Fibroblast of lung (primary cell): ENCODE results near the gene LARP4B.

Source experiments
- EZH2 ChIP-seq: IDR thresholded peaks from 2 replicates; pipeline ENCODE4 v1.5.1; 2012; ENCODE audit warnings: low read length, control low read depth, mild to moderate bottlenecking; ENCODE audit errors: missing control alignments
- TF ChIP-seq, protein P1 (sequence below), 2 donors: IDR thresholded peaks in 1 of 2; conservative IDR thresholded peaks in 1 of 2; 1 replicate in 1 of 2; 2 replicates in 1 of 2; pipeline ENCODE4 v1.5.1; 2011 to 2012; ENCODE audit warnings: low read length in 2 of 2, control low read depth in 1 of 2, inconsistent platforms in 1 of 2, low read depth in 1 of 2, mild to moderate bottlenecking in 1 of 2

DNA sequence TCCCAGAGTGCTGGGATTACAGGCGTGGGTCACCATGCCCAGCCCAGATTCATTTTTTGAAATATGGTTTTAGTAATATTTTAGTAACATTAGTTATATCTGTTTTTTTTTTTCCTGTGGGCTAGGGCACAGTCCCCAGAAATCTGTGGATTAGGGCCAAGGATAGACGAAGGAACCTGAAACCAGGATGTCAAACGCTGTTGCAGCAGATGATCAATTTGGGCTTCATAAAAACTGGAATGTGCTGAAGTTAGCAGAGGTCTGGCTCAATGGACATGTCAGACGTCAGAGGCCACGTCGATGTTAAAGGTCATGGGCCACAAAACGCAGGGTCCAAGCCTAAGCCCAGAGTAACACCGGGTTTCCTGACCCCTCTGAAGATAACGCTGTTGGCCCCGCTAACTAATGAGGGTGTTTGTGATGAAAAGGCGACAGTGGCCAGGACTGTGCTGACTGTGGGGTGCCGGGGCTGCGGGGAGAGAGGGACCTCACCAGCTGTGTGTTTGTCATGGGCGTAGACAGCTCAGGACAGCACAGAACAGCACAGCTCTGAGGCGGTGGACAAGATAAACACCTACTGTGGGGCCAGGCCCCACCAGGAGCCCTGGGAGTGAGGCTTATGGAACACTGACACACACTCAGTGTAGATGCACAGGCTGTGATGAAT is 32.9 kb upstream of the LARP4B start:
- TF ChIP-seq, protein P1, sequence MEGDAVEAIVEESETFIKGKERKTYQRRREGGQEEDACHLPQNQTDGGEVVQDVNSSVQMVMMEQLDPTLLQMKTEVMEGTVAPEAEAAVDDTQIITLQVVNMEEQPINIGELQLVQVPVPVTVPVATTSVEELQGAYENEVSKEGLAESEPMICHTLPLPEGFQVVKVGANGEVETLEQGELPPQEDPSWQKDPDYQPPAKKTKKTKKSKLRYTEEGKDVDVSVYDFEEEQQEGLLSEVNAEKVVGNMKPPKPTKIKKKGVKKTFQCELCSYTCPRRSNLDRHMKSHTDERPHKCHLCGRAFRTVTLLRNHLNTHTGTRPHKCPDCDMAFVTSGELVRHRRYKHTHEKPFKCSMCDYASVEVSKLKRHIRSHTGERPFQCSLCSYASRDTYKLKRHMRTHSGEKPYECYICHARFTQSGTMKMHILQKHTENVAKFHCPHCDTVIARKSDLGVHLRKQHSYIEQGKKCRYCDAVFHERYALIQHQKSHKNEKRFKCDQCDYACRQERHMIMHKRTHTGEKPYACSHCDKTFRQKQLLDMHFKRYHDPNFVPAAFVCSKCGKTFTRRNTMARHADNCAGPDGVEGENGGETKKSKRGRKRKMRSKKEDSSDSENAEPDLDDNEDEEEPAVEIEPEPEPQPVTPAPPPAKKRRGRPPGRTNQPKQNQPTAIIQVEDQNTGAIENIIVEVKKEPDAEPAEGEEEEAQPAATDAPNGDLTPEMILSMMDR (conservative IDR thresholded peaks at IDR 0.05 in 1 of 2, IDR thresholded peaks at IDR 0.05 in 1 of 2; ENCODE audit: low read depth in 1 of 2, low read length in 2 of 2): no peak
- no peak for TF ChIP-seq EZH2
